Endothelial cell of umbilical vein (primary cell): Measurements from ENCODE around the gene STPG4. TPM values are rescaled to one million over a fixed set of nuclear protein-coding genes. Genes with fewer than 3 reads are reported as not detected.

Experiments
- BruUV-seq: library from RNA; stranded (reverse); fragments of 400-500 nt; replicated peaks from 2 replicates; lab custom pipeline; 2021; lab: Mats Ljungman, UMichigan
- CTCF ChIA-PET: fragments of 300-600, 350-600 bp; sonication (Branson Sonifier 250); formaldehyde crosslinking; loops from one replicate; lab custom pipeline; 2021; ENCODE audit warnings: antibody characterized with exemption, inconsistent platforms; lab: Charles Lee
- POLR2A ChIA-PET: fragments of 300-600, 350-600 bp; sonication (Branson Sonifier 250); formaldehyde crosslinking; loops from one replicate; lab custom pipeline; 2021; ENCODE audit warnings: antibody characterized with exemption, inconsistent platforms; lab: Charles Lee
- DNase-seq: peaks from one replicate; pipeline ENCODE4 v3.0.0-alpha.2; 2011; ENCODE audit warnings: low read depth, low spot score
- FAIRE-seq: peaks from 2 replicates; lab custom pipeline; 2011; peaks lifted over from hg19 to GRCh38; lab: Jason Lieb, UNC
- H2AFZ ChIP-seq: 2 replicates; pipeline ENCODE4 v1.6.0; 2012; ENCODE audit warnings: low read depth, low read length, control low read depth, inconsistent platforms
- H3K27ac ChIP-seq: 2 replicates; pipeline ENCODE4 v1.5.1; 2011; ENCODE audit warnings: low read depth, mild to moderate bottlenecking, control low read depth, low read length, moderate library complexity; ENCODE audit not compliant: insufficient read depth
- H3K27me3 ChIP-seq, 2 experiments: 2 replicates each; pipeline versions ENCODE4 v1.6.0 to v1.6.1; 2011; ENCODE audit warnings: low read length in 2 of 2, mixed read lengths in 1 of 2; ENCODE audit not compliant: control insufficient read depth in 2 of 2, insufficient read depth in 2 of 2
- H3K36me3 ChIP-seq, 2 experiments: 2 replicates in 1 of 2; 3 replicates in 1 of 2; pipeline ENCODE4 v1.5.1; 2011; ENCODE audit warnings: low read length in 2 of 2, mild to moderate bottlenecking in 1 of 2, moderate library complexity in 1 of 2; ENCODE audit not compliant: control insufficient read depth in 2 of 2, insufficient read depth in 2 of 2; ENCODE audit errors: extremely low read depth in 1 of 2
- H3K4me1 ChIP-seq: 3 replicates; pipeline ENCODE4 v1.5.1; 2011; ENCODE audit warnings: mild to moderate bottlenecking, low read length; ENCODE audit not compliant: control insufficient read depth, insufficient read depth; ENCODE audit errors: extremely low read depth
- H3K4me2 ChIP-seq: 2 replicates; pipeline ENCODE4 v1.6.1; 2011; ENCODE audit warnings: low read length, control low read depth, mixed read lengths; ENCODE audit not compliant: insufficient read depth
- H3K4me3 ChIP-seq, 3 experiments: fragments of 200-600 bp in 1 of 3; sonication (generic), shearing (Covaris generic) in 1 of 3; replicated peaks in 1 of 3; 2 replicates each; pipeline ENCODE4 v1.5.1; 2011 to 2016; ENCODE audit warnings: control low read depth in 3 of 3, low read length in 3 of 3, mild to moderate bottlenecking in 2 of 3, inconsistent platforms in 1 of 3, low read depth in 1 of 3, moderate library complexity in 1 of 3; ENCODE audit not compliant: insufficient read depth in 1 of 3
- H3K79me2 ChIP-seq: 2 replicates; pipeline ENCODE4 v1.6.0; 2012; ENCODE audit warnings: low read length, inconsistent platforms; ENCODE audit not compliant: control insufficient read depth, insufficient read depth
- H3K9ac ChIP-seq: replicated peaks from 2 replicates; pipeline ENCODE3; 2011; ENCODE audit warnings: low read length, control low read depth; ENCODE audit not compliant: insufficient read depth; ENCODE audit errors: extremely low read depth
- H3K9me1 ChIP-seq: replicated peaks from 3 replicates; pipeline ENCODE4 v1.6.0; 2011; ENCODE audit warnings: mild to moderate bottlenecking, low read length; ENCODE audit not compliant: control insufficient read depth, insufficient read depth; ENCODE audit errors: extremely low read depth
- H3K9me3 ChIP-seq: replicated peaks from 2 replicates; pipeline ENCODE4 v1.5.1; 2012; ENCODE audit warnings: low read length, inconsistent platforms; ENCODE audit not compliant: control insufficient read depth, insufficient read depth
- H4K20me1 ChIP-seq: replicated peaks from 2 replicates; pipeline ENCODE3; 2011; ENCODE audit warnings: mild to moderate bottlenecking, low read length; ENCODE audit not compliant: control insufficient read depth, insufficient read depth; ENCODE audit errors: extremely low read depth
- CTCF ChIP-seq, 2 donors: IDR thresholded peaks; 1 replicate in 1 of 2; 2 replicates in 1 of 2; pipeline ENCODE4 v1.5.1; 2011; ENCODE audit warnings: low read length in 2 of 2, mild to moderate bottlenecking in 2 of 2, moderate library complexity in 2 of 2, control low read depth in 1 of 2, inconsistent platforms in 1 of 2, low read depth in 1 of 2; ENCODE audit not compliant: insufficient read depth in 1 of 2; ENCODE audit errors: extremely low read depth in 1 of 2
- EZH2 ChIP-seq: IDR thresholded peaks from 2 replicates; pipeline ENCODE4 v1.6.1; 2012; ENCODE audit warnings: borderline replicate concordance, low read depth, mild to moderate bottlenecking, moderate library complexity, low read length, inconsistent platforms; ENCODE audit not compliant: severe bottlenecking
- FOS ChIP-seq: IDR thresholded peaks from 2 replicates; pipeline ENCODE4 v1.6.1; 2011; ENCODE audit warnings: mild to moderate bottlenecking, low read length, moderate library complexity, borderline replicate concordance; ENCODE audit not compliant: insufficient read depth
- GATA2 ChIP-seq: IDR thresholded peaks from 2 replicates; pipeline ENCODE4 v1.7.0; 2011; ENCODE audit warnings: low read depth, mild to moderate bottlenecking, moderate library complexity, mixed read lengths, low read length; ENCODE audit not compliant: insufficient read length, insufficient read depth
- JUN ChIP-seq: IDR thresholded peaks from 2 replicates; pipeline ENCODE4 v1.6.1; 2011; ENCODE audit warnings: borderline replicate concordance, low read depth; ENCODE audit not compliant: insufficient read length, insufficient read depth
- MAX ChIP-seq: IDR thresholded peaks from 2 replicates; pipeline ENCODE4 v1.6.1; 2011; ENCODE audit not compliant: insufficient read depth, insufficient read length
- MYC ChIP-seq: IDR thresholded peaks from one replicate; pipeline ENCODE4 v1.6.1; 2011; ENCODE audit warnings: mild to moderate bottlenecking, low read depth, low read length
- POLR2A ChIP-seq: IDR thresholded peaks from 2 replicates; pipeline ENCODE4 v1.6.1; 2012; ENCODE audit warnings: low read depth, mild to moderate bottlenecking, control low read depth, low read length
- POLR2AphosphoS5 ChIP-seq: IDR thresholded peaks from 2 replicates; pipeline ENCODE4 v1.6.1; 2012; ENCODE audit warnings: low read depth, mild to moderate bottlenecking, control low read depth, low read length, moderate library complexity; ENCODE audit not compliant: insufficient read depth
- dilution Hi-C: fragments of 300-500 bp; cut with MboI; formaldehyde crosslinking; loops from one replicate; pipeline ENCODE4 v1.15.0; 2019; ENCODE audit warnings: low sequenced_read_pairs; ENCODE audit not compliant: extremely low pct_ligation_motif_present
- intact Hi-C: fragments of 100-400 bp; cut with micrococcal nuclease; formaldehyde crosslinking; loops from one replicate; pipeline ENCODE4 v1.10.0; 2022
- polyA plus RNA-seq, 4 experiments: library from polyadenylated mRNA; depleted of rRNA in 3 of 4; stranded (reverse) in 3 of 4; unstranded in 1 of 4; fragments of >200 nt; gene quantifications; 2 replicates each; pipeline versions ENCODE4 v1.2.1 to v1.2.3, GENCODE V29; 2011 to 2012; ENCODE audit warnings: missing spikeins in 1 of 4
- total RNA-seq: library from RNA; stranded (reverse); gene quantifications from 2 replicates; pipeline ENCODE4 v1.2.3, GENCODE V29; 2021

Gene STPG4
- total and polyA plus RNA-seq, 2 donors (not counting 3 experiments of a cell fraction or from before 2014, with no cell fraction given), result 0.53 TPM; not detected in 1

GRCh38 chr2:47077442-47078117 lies 77.5 kb downstream of the STPG4 start:
- no TSS peak for BruUV-seq
- H3K36me3 ChIP-seq, result peaks cover 0 to 2% of the 10 kb centered on the region in 2 experiments
- H3K27me3 ChIP-seq, result no peaks in the 10 kb centered on the region
- H3K27ac ChIP-seq, result peak overlapping the region; percentile 89
- no peak overlapping the region for H2AFZ ChIP-seq
- no peaks in the 10 kb centered on the region for H3K79me2 ChIP-seq
- no peak overlapping the region for H3K4me3 ChIP-seq
- H4K20me1 ChIP-seq, result no peaks in the 10 kb centered on the region
- ChIA-PET POLR2A (no interaction called here), CTCF (interaction anchor here (0.8 to 1.6 kb wide), 3 partner anchors 11 to 34 kb away, joined by 4 to 10 read pairs (median 5); no protein-coding TSS in a partner anchor)
- intact Hi-C loops (loop anchor here (1.0 kb wide), 1 partner anchor 11 kb away; no protein-coding TSS in a partner anchor), dilution Hi-C loops (no loop called here)
- DNase-seq (no peak), FAIRE-seq (no peak)
- no peaks in the 10 kb centered on the region for H3K9me3 ChIP-seq
- H3K9ac ChIP-seq, result peak overlapping the region; percentile 45
- peak overlapping the region; percentile 23 for H3K4me2 ChIP-seq
- H3K9me1 ChIP-seq, result no peaks in the 10 kb centered on the region
- TF ChIP-seq POLR2A (no peak), GATA2 (peak; percentile 1), EZH2 (no peak)
- H3K4me1 ChIP-seq, result peaks cover 25% of the 10 kb centered on the region

GRCh38 chr2:47076586-47077441 lies 78.3 kb downstream of the STPG4 start:
- Histone ChIP-seq H3K4me2 (peak overlapping the region; percentile 23), H3K9ac (peak overlapping the region; percentile 57), H3K79me2 (no peaks in the 10 kb centered on the region), H4K20me1 (no peaks in the 10 kb centered on the region), H3K36me3 (peaks cover 0 to 2% of the 10 kb centered on the region in 2 experiments), H3K9me3 (no peaks in the 10 kb centered on the region), H3K9me1 (no peaks in the 10 kb centered on the region), H3K27ac (peak overlapping the region; percentile 89), H3K27me3 (no peaks in the 10 kb centered on the region), H2AFZ (peak overlapping the region; percentile 12), H3K4me3 (no peak overlapping the region), H3K4me1 (peaks cover 26% of the 10 kb centered on the region)
- dilution Hi-C loops (no loop called here), intact Hi-C loops (loop anchor here (1.0 kb wide), 2 partner anchors 11 to 34 kb away; no protein-coding TSS in a partner anchor)
- ChIA-PET POLR2A (interaction anchor here (1.1 kb wide), 1 partner anchor 41 kb away, joined by 3 read pairs; no protein-coding TSS in a partner anchor), CTCF (interaction anchor here (0.8 to 1.6 kb wide), 4 partner anchors 9 to 33 kb away, joined by 3 to 10 read pairs (median 4); no protein-coding TSS in a partner anchor)
- TSS peak; percentile 52 for BruUV-seq
- DNase-seq, result peak; percentile 76
- peak; percentile 39 for TF ChIP-seq MAX
- TF ChIP-seq EZH2, result no peak
- peak; percentile 81 for TF ChIP-seq JUN
- TF ChIP-seq MYC, result peak; percentile 39
- TF ChIP-seq CTCF (IDR thresholded peaks at IDR 0.05; ENCODE audit: extremely low read depth in 1 of 2, insufficient read depth in 1 of 2, low read depth in 1 of 2, low read length in 2 of 2), result no peak
- peak; percentile 75 for TF ChIP-seq FOS
- TF ChIP-seq POLR2A, result no peak
- peak; percentile 7 for TF ChIP-seq GATA2
- peak; percentile 50 for TF ChIP-seq POLR2AphosphoS5
- FAIRE-seq, result peak; percentile 82
